HL-60 (cell line): ENCODE results near the gene FBXL15.
A peak's percentile ranks its signal among the peaks of the same experiment; 100 is the strongest.
"Not testable (repeated sequence)": the region's sequence is repeated elsewhere in the genome, so short reads cannot be mapped to it uniquely, and the experiment has no call there.

Source experiments
- DNase-seq, 2 experiments: peaks; one replicate each; pipeline ENCODE4 v3.0.0-alpha.2; 2010 to 2020; ENCODE audit warnings: low read depth in 1 of 2, low spot score in 1 of 2
- H3K27ac ChIP-seq: fragments of 250-450 bp; sonication (Bioruptor Pico); replicated peaks from 2 replicates; pipeline ENCODE4 v1.5.1; 2020; ENCODE audit warnings: mild to moderate bottlenecking, moderate library complexity
- H3K27me3 ChIP-seq: fragments of 250-450 bp; sonication (Bioruptor Pico); 2 replicates; pipeline ENCODE4 v1.5.1; 2021; ENCODE audit warnings: mild to moderate bottlenecking, moderate library complexity; ENCODE audit not compliant: insufficient read depth, poor library complexity, severe bottlenecking
- H3K4me3 ChIP-seq: replicated peaks from 2 replicates; pipeline ENCODE4 v1.5.1; 2011; ENCODE audit warnings: mild to moderate bottlenecking, control low read depth, low read length; ENCODE audit not compliant: insufficient read depth
- GABPA ChIP-seq: IDR thresholded peaks from 2 replicates; pipeline ENCODE4 v1.6.1; 2012; ENCODE audit warnings: low read depth
- POLR2AphosphoS5 ChIP-seq: IDR thresholded peaks from 2 replicates; pipeline ENCODE4 v1.6.1; 2012; ENCODE audit warnings: low read depth
- SPI1 ChIP-seq: IDR thresholded peaks from 2 replicates; pipeline ENCODE4 v1.6.1; 2012; ENCODE audit warnings: low read depth, mild to moderate bottlenecking, borderline replicate concordance
- TF ChIP-seq, protein P1 (sequence below): IDR thresholded peaks from 2 replicates; pipeline ENCODE4 v1.6.1; 2012; ENCODE audit warnings: low read depth; ENCODE audit not compliant: insufficient replicate concordance
- TF ChIP-seq, protein P2 (sequence below): IDR thresholded peaks from one replicate; pipeline ENCODE4 v1.5.1; 2011; ENCODE audit warnings: low read length, control low read depth, inconsistent platforms; ENCODE audit not compliant: insufficient read depth

Gene FBXL15

DNA sequence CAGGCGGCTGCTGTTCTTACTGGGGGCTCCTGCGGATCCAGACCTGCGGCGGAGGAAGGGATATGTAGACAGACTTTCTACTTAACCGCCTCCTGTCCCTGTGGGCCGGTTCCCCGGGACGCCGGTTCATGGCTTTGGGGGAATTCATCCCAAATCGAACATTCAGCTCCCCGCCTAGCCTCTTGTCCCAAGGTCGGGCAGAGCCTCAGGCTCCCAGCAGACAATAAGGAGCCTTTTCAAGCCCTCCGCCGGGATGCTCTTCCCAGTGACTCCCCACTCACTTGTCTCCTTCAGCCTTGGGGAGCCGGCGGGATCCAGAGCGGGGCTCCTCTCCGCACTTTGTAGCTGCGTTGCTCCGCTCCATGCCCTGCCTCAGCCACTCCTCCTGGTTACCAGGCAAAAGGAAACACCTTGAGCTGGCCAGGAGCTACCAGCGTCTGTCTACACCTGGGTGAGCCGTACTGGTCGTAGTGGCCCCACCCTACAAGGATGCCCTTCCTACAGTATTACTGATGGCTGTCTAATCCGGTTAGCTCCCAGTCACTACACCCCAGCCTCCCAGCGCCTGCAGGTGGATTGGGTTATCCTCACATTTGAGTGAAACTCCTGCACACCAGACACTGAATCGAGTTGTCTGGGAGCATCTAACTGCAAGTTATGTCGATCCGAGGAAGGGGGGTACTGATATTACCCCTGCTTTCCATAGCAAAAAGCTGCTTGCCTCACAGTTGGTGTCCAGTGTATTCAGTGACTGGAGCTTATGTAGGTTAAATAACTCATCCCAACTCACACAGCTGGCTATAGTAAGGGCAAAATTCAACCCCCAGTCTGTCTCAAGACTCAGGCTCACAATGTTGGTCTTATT lies 30.7 kb downstream of the FBXL15 start, which contains the start of gene C10orf95:
C10orf95 (minus strand) TSS at position 439 of the 865 bp plus-strand sequence. CDS start 450 bp downstream, outside the sequence.
- peak in 1 of 2 experiments; percentile 19 for DNase-seq
- Histone ChIP-seq H3K4me3 (peak within 1 kb of the TSS; percentile 76), H3K27me3 (no peaks in the 10 kb centered on the region), H3K27ac (peak within 1 kb of the TSS; percentile 75)
- TF ChIP-seq POLR2AphosphoS5 (no peak), SPI1 (no peak), GABPA (no peak)
- TF ChIP-seq, protein P1, sequence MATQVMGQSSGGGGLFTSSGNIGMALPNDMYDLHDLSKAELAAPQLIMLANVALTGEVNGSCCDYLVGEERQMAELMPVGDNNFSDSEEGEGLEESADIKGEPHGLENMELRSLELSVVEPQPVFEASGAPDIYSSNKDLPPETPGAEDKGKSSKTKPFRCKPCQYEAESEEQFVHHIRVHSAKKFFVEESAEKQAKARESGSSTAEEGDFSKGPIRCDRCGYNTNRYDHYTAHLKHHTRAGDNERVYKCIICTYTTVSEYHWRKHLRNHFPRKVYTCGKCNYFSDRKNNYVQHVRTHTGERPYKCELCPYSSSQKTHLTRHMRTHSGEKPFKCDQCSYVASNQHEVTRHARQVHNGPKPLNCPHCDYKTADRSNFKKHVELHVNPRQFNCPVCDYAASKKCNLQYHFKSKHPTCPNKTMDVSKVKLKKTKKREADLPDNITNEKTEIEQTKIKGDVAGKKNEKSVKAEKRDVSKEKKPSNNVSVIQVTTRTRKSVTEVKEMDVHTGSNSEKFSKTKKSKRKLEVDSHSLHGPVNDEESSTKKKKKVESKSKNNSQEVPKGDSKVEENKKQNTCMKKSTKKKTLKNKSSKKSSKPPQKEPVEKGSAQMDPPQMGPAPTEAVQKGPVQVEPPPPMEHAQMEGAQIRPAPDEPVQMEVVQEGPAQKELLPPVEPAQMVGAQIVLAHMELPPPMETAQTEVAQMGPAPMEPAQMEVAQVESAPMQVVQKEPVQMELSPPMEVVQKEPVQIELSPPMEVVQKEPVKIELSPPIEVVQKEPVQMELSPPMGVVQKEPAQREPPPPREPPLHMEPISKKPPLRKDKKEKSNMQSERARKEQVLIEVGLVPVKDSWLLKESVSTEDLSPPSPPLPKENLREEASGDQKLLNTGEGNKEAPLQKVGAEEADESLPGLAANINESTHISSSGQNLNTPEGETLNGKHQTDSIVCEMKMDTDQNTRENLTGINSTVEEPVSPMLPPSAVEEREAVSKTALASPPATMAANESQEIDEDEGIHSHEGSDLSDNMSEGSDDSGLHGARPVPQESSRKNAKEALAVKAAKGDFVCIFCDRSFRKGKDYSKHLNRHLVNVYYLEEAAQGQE = no peak
- TF ChIP-seq, protein P2, sequence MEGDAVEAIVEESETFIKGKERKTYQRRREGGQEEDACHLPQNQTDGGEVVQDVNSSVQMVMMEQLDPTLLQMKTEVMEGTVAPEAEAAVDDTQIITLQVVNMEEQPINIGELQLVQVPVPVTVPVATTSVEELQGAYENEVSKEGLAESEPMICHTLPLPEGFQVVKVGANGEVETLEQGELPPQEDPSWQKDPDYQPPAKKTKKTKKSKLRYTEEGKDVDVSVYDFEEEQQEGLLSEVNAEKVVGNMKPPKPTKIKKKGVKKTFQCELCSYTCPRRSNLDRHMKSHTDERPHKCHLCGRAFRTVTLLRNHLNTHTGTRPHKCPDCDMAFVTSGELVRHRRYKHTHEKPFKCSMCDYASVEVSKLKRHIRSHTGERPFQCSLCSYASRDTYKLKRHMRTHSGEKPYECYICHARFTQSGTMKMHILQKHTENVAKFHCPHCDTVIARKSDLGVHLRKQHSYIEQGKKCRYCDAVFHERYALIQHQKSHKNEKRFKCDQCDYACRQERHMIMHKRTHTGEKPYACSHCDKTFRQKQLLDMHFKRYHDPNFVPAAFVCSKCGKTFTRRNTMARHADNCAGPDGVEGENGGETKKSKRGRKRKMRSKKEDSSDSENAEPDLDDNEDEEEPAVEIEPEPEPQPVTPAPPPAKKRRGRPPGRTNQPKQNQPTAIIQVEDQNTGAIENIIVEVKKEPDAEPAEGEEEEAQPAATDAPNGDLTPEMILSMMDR = no peak

DNA sequence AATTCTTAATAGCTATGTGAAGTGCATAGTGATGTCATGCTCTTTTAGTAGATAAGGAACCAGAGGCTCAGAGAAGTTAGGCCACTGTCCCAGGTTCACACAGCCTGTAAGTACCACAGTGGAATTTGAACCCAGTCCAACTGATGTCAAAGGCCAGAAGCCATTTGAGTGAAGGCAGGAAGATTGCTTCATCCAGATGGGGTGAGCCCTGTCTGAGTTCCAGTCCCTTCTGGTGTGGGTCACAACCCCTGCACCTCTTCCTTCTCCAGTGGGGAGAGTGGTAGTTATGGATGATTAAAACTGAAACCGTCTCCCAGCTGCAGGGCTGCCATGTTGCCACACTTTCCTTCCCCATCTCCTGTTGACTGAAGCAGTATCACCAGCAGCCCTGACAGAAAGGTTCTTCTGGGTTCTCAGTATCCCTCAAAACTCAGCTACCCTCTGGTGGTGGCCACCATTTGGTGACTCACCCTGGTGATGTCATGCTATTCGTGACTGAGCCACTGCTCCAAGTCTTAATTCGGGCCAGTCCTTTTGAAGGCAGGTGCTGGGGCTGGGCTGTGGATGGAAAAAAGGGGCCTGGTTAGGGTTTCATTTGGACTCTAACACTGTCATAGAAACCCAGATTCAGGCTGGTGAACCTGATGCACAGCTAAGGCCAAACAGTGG lies 32.2 kb downstream of the FBXL15 start:
- peak overlapping the region; percentile 41; the same call in 1 of the 2 replicates for H3K27ac ChIP-seq
- no peaks in the 10 kb centered on the region for H3K27me3 ChIP-seq
- peak; percentile 74 to 94 for DNase-seq

GRCh38 chr10:102453502-102453901 lies 32.9 kb downstream of the FBXL15 start:
- Histone ChIP-seq H3K27me3 (no peaks in the 10 kb centered on the region), H3K27ac (peak overlapping the region; percentile 41; the same call in 1 of the 2 replicates), H3K4me3 (no peak overlapping the region)
- TF ChIP-seq, protein P1 = no peak
- TF ChIP-seq POLR2AphosphoS5 (no peak), SPI1 (no peak), GABPA (no peak)
- TF ChIP-seq, protein P2 = no peak
- no peak for DNase-seq

More for the DNA sequence above, 32.2 kb downstream of the FBXL15 start:
- TF ChIP-seq, protein P1 = no peak
- TF ChIP-seq SPI1 (no peak), GABPA (no peak), POLR2AphosphoS5 (no peak)
- TF ChIP-seq, protein P2 = no peak
- no peak overlapping the region for H3K4me3 ChIP-seq

DNA sequence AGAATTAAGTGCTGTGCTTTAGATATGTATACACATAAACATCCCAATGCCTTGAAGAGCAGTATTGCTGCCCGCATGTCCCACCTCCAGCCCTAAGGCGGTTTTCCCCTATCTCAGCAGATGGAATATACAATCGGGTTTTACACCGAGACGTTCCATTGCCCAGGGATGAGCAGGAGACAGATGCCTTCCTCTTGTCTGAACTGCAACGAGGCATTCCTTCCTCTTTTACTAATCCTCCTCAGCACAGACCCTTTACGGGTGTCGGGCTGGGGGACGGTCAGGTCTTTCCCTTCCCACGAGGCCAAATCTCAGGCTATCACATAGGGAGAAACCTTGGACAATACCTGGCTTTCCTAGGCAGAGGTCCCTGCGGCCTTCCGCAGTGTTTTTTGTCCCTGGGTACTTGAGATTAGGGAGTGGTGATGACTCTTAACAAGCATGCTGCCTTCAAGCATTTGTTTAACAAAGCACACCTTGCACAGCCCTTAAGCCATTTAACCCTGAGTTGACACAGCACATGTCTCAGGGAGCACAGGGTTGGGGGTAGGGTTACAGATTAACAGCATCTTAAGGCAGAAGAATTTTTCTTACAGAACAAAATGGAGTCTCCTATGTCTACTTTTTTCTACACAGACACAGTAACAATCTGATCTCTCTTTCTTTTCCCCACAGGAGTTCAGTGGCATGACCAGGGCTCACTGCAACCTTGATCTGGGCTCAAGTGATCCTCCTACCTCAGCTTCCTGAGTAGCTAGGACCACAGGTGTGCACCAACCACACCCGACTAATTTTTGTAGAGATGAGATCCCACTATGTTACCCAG lies 34.2 kb downstream of the FBXL15 start:
- not testable (repeated sequence) for H3K4me3 ChIP-seq

More for the DNA sequence above, 34.2 kb downstream of the FBXL15 start:
- not testable (repeated sequence) for H3K27me3 ChIP-seq, DNase-seq, H3K27ac ChIP-seq
